HFF-Myc (cell line): ENCODE data around the gene PRCD.

Source experiments
- DNase-seq: peaks from one replicate; pipeline ENCODE4 v3.0.0-alpha.2; 2011; ENCODE audit warnings: low read depth; ENCODE audit errors: extremely low read depth
- H3K4me3 ChIP-seq: replicated peaks from 2 replicates; pipeline ENCODE4 v1.5.1; 2011; ENCODE audit warnings: low read depth, mild to moderate bottlenecking, control low read depth, low read length
- CTCF ChIP-seq: IDR thresholded peaks from 2 replicates; pipeline ENCODE4 v1.5.1; 2012; ENCODE audit warnings: mild to moderate bottlenecking, low read depth, low read length, control low read depth; ENCODE audit errors: missing control alignments

Gene PRCD

DNA sequence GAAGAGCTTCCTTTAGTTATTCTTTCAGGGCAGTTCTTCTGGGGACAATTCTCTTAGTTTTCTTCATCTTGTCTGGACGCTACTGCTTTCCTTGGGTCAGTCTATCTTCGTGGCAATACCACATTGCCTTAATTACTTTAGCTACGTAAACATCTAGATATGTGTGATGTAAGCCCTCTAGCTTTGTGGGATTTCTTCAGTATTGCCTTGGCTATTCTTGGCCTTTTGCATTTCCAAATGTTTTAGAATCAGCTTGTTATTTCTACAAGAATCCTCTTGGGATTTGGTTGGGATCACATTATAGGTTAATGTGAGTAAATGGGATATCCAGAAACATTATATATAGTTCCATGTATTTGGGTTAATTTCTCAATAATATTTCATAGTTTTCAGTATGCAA is 54.8 kb downstream of the PRCD start:
- no peak for TF ChIP-seq CTCF
- DNase-seq = no peak

More for the DNA sequence above, 54.8 kb downstream of the PRCD start:
- H3K4me3 ChIP-seq = no peak overlapping the region
